Stomach smooth muscle (tissue), 2 donors: ENCODE data around the gene LAMB3.
A peak's percentile ranks its signal among the peaks of the same experiment; 100 is the strongest.

Experiments used
- H3K27ac ChIP-seq: one replicate; pipeline ENCODE4 v1.7.0; 2013; ENCODE audit warnings: mild to moderate bottlenecking, low read length, inconsistent platforms
- H3K27me3 ChIP-seq, 2 donors: one replicate each; pipeline ENCODE4 v1.7.0; 2013; ENCODE audit warnings: low read length in 2 of 2; ENCODE audit not compliant: insufficient read depth in 2 of 2, control insufficient read depth in 1 of 2
- H3K36me3 ChIP-seq, 2 donors: one replicate each; pipeline ENCODE4 v1.7.0; 2013; ENCODE audit warnings: low read length in 2 of 2; ENCODE audit not compliant: control insufficient read depth in 2 of 2, insufficient read depth in 2 of 2
- H3K4me1 ChIP-seq: one replicate; pipeline ENCODE4 v1.7.0; 2013; ENCODE audit warnings: low read length; ENCODE audit not compliant: control insufficient read depth, insufficient read depth
- H3K4me3 ChIP-seq, 2 donors: one replicate each; pipeline ENCODE4 v1.7.0; 2013; ENCODE audit warnings: low read length in 2 of 2
- H3K9ac ChIP-seq, 2 donors: one replicate each; pipeline ENCODE4 v1.7.0; 2013; ENCODE audit warnings: low read length in 2 of 2, mild to moderate bottlenecking in 1 of 2
- H3K9me3 ChIP-seq, 2 donors: one replicate each; pipeline ENCODE4 v1.7.0; 2013; ENCODE audit warnings: low read length in 2 of 2; ENCODE audit not compliant: control insufficient read depth in 2 of 2
- donor health status: healthy.
- donor health status: Pancreatic carcinoma.

The LAMB3 gene

DNA sequence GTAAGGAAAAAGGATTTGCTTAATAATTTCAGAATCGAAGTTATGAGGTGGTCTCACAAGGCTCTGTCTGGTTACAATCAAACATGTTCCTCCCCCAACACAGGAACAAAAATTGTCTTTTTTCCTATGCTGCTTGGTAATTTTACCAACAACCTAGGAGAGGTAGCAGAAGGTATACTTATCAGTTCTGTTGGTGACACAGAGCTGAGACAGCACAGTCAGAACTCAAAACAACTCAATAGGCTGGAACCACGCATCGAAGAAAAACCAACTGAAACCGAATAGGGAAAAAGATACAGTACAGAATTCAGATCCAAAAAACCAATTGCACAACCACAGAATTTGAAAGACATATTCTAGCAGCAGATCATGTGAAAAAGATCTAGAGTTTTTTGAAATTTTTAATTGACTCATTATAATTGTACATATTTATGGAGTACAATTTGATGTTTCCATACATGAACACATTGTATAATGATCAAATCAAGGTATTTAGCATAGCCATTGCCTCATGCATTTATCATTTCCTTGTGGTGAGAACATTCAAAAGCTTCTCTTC, 26.8 kb upstream of the LAMB3 start:
- Histone ChIP-seq H3K4me1 (peaks cover 7% of the 10 kb centered on the region), H3K27ac (no peak overlapping the region), H3K4me3 (no peak overlapping the region), H3K9me3 (no peaks in the 10 kb centered on the region), H3K9ac (no peak overlapping the region), H3K27me3 (no peaks in the 10 kb centered on the region), H3K36me3 (no peaks in the 10 kb centered on the region)

DNA sequence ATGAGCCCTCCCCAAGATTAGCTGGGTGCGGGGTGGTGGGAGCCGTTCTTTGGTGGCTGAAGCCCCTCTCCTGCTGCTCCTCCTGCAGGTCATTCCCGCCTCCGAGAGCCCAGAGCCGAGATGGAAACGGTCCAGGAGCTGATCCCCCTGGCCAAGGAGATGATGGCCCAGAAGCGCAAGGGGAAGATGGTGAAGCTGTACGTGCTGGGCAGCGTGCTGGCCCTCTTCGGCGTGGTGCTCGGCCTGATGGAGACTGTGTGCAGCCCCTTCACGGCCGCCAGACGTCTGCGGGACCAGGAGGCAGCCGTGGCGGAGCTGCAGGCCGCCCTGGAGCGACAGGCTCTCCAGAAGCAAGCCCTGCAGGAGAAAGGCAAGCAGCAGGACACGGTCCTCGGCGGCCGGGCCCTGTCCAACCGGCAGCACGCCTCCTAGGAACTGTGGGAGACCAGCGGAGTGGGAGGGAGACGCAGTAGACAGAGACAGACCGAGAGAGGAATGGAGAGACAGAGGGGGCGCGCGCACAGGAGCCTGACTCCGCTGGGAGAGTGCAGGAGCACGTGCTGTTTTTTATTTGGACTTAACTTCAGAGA, 23.4 kb upstream of the LAMB3 start:
- peak overlapping the region; percentile 49 to 51 for H3K9ac ChIP-seq
- H3K4me3 ChIP-seq = peak overlapping the region; percentile 77 to 83
- no peaks in the 10 kb centered on the region for H3K27me3 ChIP-seq
- no peaks in the 10 kb centered on the region for H3K9me3 ChIP-seq
- H3K4me1 ChIP-seq = peaks cover 8% of the 10 kb centered on the region
- H3K27ac ChIP-seq = peak overlapping the region; percentile 46
- no peaks in the 10 kb centered on the region for H3K36me3 ChIP-seq

DNA sequence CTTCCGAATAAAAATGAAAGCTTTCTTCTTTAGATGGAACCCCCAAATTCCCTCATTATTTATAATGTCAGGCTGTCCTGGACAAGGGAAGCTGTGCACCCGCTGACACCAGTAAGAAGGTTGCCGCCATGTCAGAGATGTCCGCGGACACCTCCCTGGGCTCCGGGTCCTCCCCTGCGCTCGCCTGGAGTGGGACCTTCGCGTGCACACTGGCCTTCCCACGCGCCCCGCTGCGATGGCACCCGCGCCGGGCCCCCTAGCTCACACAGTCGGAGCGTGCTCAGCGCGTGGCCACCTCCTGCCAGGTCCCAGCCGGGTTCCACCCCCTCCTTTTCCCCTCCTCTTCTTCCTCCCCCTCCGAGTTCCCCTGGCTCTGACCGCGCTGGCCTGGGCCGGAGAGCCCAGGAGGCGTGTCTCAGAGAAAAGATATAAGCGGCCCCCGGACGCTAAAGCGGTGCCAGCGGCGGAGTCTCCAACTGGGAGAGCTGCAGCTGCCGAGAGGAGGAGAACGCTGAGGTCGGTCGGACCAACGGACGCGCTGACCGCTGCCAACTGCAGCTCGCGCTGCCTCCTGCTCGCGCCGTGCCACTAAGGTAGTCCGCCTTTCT, 22.8 kb upstream of the LAMB3 start, which contains the start of gene G0S2:
Gene G0S2 (plus strand): TSS at position 456 of the 608 bp plus-strand sequence. CDS start 273 bp downstream, outside the sequence.
- Histone ChIP-seq H3K36me3 (no peaks in the 10 kb centered on the region), H3K9me3 (no peaks in the 10 kb centered on the region), H3K4me3 (peak within 1 kb of the TSS; percentile 77 to 83), H3K9ac (peak within 1 kb of the TSS; percentile 49 to 51), H3K27ac (peak within 1 kb of the TSS; percentile 46), H3K4me1 (peaks cover 8% of the 10 kb centered on the region), H3K27me3 (no peaks in the 10 kb centered on the region)

DNA sequence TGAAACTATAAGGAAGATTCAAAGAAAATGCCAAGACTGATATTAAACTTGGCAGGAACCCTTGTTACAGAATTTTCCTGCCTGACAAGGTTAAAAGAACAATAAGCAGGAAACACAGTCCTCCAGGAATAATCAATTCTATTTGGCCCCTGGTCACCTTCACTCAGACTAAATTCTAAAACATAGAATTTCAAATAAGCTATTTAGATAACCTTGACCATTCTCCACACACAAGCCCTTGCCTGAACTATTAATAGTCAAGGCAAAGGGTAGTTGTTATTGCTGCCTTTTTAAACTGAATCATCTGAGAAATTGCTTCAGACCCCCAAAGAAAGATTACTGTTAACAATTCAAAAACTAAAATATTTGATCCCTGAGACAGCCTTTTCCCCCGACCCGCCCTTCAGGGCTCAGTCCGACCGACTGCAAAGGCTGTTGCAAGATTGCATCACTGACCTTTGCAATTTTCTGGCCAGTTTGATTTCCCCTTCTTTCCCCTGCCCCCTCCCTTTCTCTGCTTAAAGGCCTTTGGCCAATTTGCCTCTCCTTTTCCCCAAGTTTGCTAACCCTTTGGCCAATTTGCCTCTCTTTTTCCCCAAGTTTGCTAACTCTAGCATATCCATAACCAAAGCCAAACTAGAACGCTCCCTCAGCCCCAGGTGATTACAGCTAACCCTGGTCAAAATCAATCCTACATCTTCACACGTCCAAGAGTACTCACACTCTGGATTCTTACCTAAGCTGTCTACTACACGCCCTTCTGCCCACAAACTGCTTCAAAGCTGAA, 21.6 kb upstream of the LAMB3 start:
- Histone ChIP-seq H3K4me1 (peaks cover 8% of the 10 kb centered on the region), H3K27ac (no peak overlapping the region), H3K9me3 (no peaks in the 10 kb centered on the region), H3K4me3 (no peak overlapping the region), H3K27me3 (no peaks in the 10 kb centered on the region), H3K36me3 (no peaks in the 10 kb centered on the region), H3K9ac (no peak overlapping the region)

DNA sequence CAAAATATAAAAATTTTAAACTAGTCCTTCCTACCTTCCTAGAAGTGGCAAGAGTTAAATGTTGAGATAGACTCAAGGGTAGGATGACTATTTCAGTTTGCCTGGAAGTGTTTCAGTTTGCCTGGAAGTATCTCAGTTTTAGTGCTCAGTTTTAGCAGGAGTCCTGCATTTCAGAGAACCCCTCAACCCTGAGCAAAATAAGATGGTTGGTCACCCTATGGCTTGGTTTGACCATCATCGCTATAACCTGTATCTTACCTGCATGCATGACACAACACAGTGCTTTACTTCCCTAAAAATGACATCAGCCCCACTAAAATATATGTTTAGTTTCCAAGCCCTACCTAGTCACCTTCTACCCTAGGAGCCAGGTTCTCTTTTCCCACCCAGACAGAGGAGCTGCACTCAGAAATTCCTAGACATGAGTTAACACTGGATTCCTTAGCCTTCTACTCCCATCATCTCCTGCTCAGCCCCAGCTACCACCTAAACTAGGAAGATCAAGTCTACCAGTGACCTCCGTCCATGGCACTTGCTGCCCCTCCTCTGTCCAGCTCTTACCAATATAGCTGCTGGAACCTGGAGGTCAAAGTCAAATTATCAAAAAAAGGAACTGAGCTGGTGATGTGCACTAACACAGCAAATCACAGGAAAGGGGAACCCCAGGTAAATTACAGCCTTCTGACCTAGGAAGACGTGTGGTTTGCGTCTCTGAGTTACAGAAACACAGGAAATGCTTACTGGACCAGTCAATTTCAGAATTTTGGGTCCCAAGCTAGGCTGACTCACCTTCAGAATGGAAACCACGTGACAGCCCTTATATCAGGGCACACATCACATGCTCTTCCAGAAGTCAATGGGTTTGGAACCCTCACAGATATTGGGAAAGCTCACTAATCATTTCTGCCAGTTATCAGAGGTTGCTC, 20.7 kb upstream of the LAMB3 start:
- H3K4me1 ChIP-seq = peaks cover 8% of the 10 kb centered on the region
- H3K36me3 ChIP-seq = no peaks in the 10 kb centered on the region
- H3K9me3 ChIP-seq = no peaks in the 10 kb centered on the region
- H3K4me3 ChIP-seq = no peak overlapping the region
- no peak overlapping the region for H3K9ac ChIP-seq
- no peak overlapping the region for H3K27ac ChIP-seq
- no peaks in the 10 kb centered on the region for H3K27me3 ChIP-seq

DNA sequence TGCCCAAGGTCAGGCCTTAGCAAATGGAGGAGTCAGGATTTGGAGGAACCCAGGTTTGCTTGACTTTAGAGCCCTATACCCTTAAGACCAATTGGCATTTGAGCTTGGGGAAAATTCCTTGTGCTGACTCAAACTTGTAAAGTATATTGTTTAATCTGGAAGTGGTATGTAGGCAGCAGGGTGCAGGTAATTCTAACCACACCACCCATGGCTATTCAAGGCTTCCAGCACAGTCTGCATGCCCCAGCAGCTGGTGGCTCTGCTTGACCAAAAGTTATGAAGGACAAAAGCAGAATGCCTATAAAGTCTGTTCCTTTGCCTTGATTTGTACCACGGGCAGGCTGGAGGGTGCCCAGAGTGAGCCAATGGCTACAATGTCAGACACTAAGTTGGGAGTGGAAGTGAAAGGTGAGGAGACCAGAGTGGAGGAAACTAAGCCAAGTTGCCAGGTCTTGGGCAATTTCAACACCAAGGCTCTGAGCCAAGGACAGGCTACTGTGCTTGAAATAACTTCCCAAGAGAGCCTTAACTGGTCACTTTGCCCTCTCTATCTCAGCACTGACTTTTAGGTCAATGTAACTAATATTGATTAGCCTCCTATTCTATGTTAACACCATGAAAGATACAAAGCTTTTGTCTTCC, 18.3 kb upstream of the LAMB3 start:
- no peak overlapping the region for H3K4me3 ChIP-seq
- no peak overlapping the region for H3K9ac ChIP-seq
- no peaks in the 10 kb centered on the region for H3K36me3 ChIP-seq
- no peak overlapping the region for H3K27ac ChIP-seq
- peaks cover 8% of the 10 kb centered on the region for H3K4me1 ChIP-seq
- no peaks in the 10 kb centered on the region for H3K27me3 ChIP-seq
- no peaks in the 10 kb centered on the region for H3K9me3 ChIP-seq

DNA sequence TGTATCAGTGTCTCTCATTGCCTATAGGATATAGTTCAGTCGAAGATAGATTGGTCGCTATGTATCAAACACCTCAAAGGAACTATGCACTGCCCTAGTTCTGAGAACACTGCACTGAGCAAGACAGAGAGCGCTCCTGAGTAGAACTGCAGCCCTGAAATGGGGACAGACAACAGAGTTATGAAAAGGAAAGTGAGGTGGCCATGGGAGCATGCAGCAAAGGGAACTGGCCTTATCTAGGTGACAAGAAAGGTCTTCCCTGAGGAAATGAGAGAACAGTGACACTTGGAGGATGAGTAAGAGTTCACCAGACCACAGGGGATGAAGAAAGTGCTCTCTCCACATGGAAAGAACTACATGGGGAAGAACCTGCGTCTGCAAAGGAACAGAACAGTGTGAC, 15.5 kb upstream of the LAMB3 start:
- no peak overlapping the region for H3K4me3 ChIP-seq
- H3K36me3 ChIP-seq = no peaks in the 10 kb centered on the region
- no peak overlapping the region for H3K9ac ChIP-seq
- H3K27me3 ChIP-seq = no peaks in the 10 kb centered on the region
- no peak overlapping the region for H3K27ac ChIP-seq
- no peaks in the 10 kb centered on the region for H3K9me3 ChIP-seq
- H3K4me1 ChIP-seq = no peaks in the 10 kb centered on the region

DNA sequence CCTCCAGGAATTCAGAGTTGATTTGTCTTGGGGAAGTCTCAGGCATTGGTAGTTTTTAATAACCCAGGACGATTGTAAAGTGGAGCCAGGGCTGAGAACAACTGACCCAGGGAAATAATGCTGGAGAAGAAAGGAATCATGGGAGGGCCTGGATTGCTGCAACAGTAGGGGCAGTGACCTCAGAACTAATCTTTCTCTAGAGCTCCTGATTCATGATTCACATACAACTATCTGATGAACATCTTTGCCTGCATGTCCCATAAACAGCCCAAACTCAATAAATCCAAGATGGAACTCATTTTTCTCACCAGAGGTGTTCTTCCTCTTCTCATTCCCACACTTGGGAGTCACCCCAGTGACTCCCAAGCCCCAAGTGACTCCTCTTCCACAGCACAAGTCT, 14.9 kb upstream of the LAMB3 start:
- Histone ChIP-seq H3K4me3 (no peak overlapping the region), H3K9me3 (no peaks in the 10 kb centered on the region), H3K36me3 (no peaks in the 10 kb centered on the region), H3K27ac (no peak overlapping the region), H3K4me1 (no peaks in the 10 kb centered on the region), H3K27me3 (no peaks in the 10 kb centered on the region), H3K9ac (no peak overlapping the region)

DNA sequence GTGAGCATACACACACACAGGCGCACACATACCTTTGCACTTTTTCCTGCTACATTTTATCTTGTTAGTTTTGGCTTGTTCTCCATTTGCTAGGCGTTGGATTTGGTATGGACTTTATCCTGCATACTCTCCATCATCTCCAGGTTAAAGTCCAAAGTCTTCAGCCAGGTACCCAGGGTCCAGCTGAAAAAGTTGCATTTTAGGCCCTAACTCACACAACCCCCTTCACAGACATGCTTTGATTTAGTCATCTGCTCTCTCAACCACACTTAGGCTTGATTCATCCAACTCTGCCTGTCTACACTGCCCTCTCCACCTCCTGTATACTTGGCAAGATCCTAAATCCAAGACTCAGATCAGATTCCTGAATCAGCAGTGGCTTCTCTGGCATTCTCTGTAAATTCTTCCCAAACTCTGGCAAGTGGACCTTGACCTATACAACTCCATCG, 10.7 kb upstream of the LAMB3 start:
- H3K36me3 ChIP-seq = no peaks in the 10 kb centered on the region

DNA sequence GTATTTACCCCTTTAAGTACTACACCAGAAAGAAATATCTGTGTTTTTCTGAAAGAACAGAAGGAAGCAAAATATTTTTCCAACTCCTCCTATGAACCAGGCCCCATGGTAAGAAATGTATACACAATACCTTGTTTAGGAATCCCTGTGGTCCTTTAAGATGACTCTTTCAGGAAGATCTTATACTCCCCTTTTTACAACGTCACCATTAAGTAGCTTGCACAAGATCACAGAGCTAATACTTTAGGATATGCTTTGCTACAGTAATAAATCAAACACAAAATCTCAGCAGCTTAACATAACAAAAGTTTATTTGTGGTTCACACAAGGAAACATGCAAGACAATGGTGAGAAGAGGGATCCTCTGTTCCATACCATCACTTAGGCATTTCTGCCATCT, 8.8 kb upstream of the LAMB3 start:
- Histone ChIP-seq H3K4me1 (no peaks in the 10 kb centered on the region), H3K36me3 (no peaks in the 10 kb centered on the region), H3K27ac (no peak overlapping the region), H3K4me3 (no peak overlapping the region), H3K9me3 (no peaks in the 10 kb centered on the region), H3K9ac (no peak overlapping the region), H3K27me3 (no peaks in the 10 kb centered on the region)

More for the DNA sequence above, 10.7 kb upstream of the LAMB3 start:
- no peak overlapping the region for H3K27ac ChIP-seq
- H3K4me3 ChIP-seq = no peak overlapping the region
- H3K9me3 ChIP-seq = no peaks in the 10 kb centered on the region
- no peaks in the 10 kb centered on the region for H3K27me3 ChIP-seq
- no peaks in the 10 kb centered on the region for H3K4me1 ChIP-seq
- H3K9ac ChIP-seq = no peak overlapping the region
